GM12873 (cell line): ENCODE results near the gene HOXA3.

ENCODE experiments used
- CTCF ChIP-seq: IDR thresholded peaks from 2 replicates; pipeline ENCODE4 v1.5.1; 2012; ENCODE audit warnings: low read depth, mild to moderate bottlenecking, moderate library complexity, low read length, control low read depth; ENCODE audit not compliant: insufficient read depth; ENCODE audit errors: missing control alignments

The HOXA3 gene

GRCh38 chr7:27142580-27143022, 9.8 kb downstream of the HOXA3 start:
- no peak for TF ChIP-seq CTCF

GRCh38 chr7:27141923-27142579, 10.3 kb downstream of the HOXA3 start:
- no peak for TF ChIP-seq CTCF

GRCh38 chr7:27141137-27141922, 11.1 kb downstream of the HOXA3 start:
- TF ChIP-seq CTCF: no peak

DNA sequence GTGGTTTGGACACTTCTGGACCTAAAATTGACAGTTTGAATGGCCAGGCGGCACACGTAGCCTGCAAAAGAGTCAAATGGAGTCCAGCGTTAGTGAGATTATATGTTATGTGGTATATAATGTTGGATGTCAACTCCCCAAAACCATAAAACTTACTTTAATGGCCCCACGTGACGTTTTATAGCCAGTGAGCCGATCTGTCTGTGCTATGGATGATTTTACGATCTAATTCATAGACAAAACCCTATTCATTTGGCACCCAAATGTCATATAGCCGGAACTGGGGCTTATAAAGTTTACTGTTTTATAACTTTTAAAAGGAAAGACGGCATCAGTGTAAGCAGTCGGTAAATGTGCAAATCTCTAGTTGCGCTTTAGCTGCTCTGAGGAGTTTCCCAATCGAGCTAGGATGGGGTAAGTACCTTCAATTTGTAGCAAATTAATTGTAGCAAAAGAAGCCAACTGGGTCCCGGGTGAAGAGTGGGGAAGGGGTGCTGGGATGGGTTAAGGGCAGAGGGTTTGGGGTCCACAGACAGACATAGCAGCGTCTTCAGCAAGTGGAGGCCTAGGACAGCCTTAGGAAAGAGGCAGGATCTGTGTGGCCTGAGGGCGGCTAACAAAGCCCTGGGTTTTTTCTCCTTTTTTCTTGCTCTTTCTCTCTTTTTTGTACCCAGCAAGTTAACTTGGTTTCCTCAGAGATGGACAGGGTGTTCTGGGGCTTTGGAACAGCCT, 12.1 kb downstream of the HOXA3 start:
- TF ChIP-seq CTCF: no peak

DNA sequence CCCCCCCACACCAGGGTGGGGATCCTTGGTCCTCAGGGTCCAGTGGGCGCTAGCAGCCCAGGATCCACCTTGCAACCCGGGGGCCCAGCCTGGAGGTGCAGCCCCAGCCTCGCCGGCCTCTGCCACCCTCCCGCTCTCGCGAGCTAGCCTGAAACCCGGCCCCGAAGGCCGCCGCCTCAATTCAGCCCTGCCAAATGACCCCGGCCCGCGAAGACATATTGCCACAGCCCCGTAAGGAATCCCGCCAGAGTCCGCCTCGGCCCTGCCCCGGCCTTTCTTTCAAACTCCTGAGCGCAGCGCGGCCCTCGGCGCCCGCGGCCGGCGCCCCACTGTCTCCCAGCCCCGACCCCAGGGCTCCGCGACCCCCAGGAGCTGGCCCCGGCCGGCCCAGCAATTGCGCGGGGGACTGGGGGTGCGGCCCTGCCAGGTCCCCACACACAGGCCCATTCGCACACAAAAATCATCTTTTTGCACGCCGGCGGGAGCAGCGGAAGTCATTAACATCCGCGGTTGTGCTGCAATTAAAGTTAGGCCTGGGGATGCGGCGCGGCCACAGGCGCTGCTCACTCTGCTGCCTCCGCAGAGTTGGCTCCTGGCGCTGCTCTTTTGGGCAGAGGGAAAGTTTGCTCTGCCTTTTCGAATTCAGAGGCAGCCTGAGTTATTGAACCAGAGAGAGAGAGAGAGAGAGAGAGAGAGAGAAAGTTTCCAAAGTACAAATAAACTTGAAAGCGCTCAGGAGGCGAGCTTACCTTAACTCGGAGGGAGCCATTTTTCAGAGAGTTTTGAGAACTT, 12.9 kb downstream of the HOXA3 start:
- no peak for TF ChIP-seq CTCF

DNA sequence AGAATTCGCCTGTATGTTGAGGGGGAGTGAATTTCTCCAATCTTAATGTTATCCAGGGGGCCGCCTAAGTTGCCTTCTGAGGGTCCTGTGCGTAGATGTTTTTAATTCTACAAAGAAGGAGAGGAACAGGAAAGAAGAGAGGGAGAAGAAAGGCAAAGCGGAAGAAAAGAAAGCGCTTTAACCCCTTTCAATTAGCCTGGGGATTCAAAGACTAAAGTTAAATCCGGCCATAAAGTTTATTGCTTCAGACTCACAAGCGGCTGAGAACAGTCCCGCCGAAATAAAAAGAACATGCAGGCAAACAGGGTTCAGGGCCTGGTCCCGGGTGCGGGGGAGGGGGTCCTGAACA, 13.4 kb downstream of the HOXA3 start:
- no peak for TF ChIP-seq CTCF
